HEK293 (cell line): ENCODE data around the gene APBA1.

Source experiments
- CTCF ChIA-PET: fragments of 350-600 bp; formaldehyde crosslinking; extraction: SDS; loops from one replicate; lab custom pipeline; 2021; ENCODE audit warnings: antibody characterized with exemption; lab: Yijun Ruan, JAX
- POLR2A ChIA-PET: fragments of 300-600 bp; formaldehyde crosslinking; extraction: SDS; loops from one replicate; lab custom pipeline; 2020; ENCODE audit warnings: antibody characterized with exemption, inconsistent platforms; lab: Yijun Ruan, JAX
- H3K27ac ChIP-seq: fragments of 200-500 bp; sonication (Bioruptor generic); 2 replicates; pipeline ENCODE4 v1.5.1; 2014; ENCODE audit warnings: low read depth, low read length, control low read depth, inconsistent platforms; ENCODE audit errors: extremely low read depth
- H3K36me3 ChIP-seq, 2 experiments: fragments of 200-500 bp in 1 of 2; sonication (Bioruptor generic) in 1 of 2; 1 replicate in 1 of 2; 2 replicates in 1 of 2; pipeline ENCODE4 v1.5.1; 2014 to 2017; ENCODE audit warnings: inconsistent platforms in 2 of 2, low read length in 2 of 2; ENCODE audit not compliant: control insufficient read depth in 2 of 2, insufficient read depth in 1 of 2
- H3K4me1 ChIP-seq: fragments of 200-500 bp; sonication (Bioruptor generic); 2 replicates; pipeline ENCODE4 v1.5.1; 2014; ENCODE audit warnings: mild to moderate bottlenecking, low read length, inconsistent platforms; ENCODE audit not compliant: control insufficient read depth, insufficient read depth
- H3K4me3 ChIP-seq: 2 replicates; pipeline ENCODE4 v1.5.1; 2011; ENCODE audit warnings: low read depth, mild to moderate bottlenecking, control low read depth, low read length, moderate library complexity
- H3K9me3 ChIP-seq: fragments of 200-500 bp; sonication (Bioruptor generic); 2 replicates; pipeline ENCODE4 v1.5.1; 2014; ENCODE audit warnings: low read depth, low read length, inconsistent platforms; ENCODE audit not compliant: control insufficient read depth, insufficient read depth
- EGR2 ChIP-seq: fragments of 450-650 bp; formaldehyde crosslinking; IDR thresholded peaks from 2 replicates; pipeline ENCODE4 v1.5.1; 2016; ENCODE audit warnings: low read depth, missing biosample characterization, missing genetic modification characterization
- FEZF1 ChIP-seq: fragments of 450-650 bp; formaldehyde crosslinking; IDR thresholded peaks from 2 replicates; pipeline ENCODE4 v1.5.1; 2016; ENCODE audit warnings: missing biosample characterization, missing genetic modification characterization
- HOXC10 ChIP-seq: sonication (generic); formaldehyde crosslinking; IDR thresholded peaks from 2 replicates; pipeline ENCODE4 v1.8.1; 2023; ENCODE audit warnings: mild to moderate bottlenecking, missing genetic modification reagents
- KLF16 ChIP-seq: fragments of 450-650 bp; formaldehyde crosslinking; IDR thresholded peaks from 2 replicates; pipeline ENCODE4 v1.5.1; 2017; ENCODE audit warnings: missing biosample characterization, missing genetic modification characterization
- MZF1 ChIP-seq: fragments of 450-650 bp; formaldehyde crosslinking; IDR thresholded peaks from 2 replicates; pipeline ENCODE4 v1.5.1; 2017; ENCODE audit warnings: missing biosample characterization, missing genetic modification characterization, borderline replicate concordance
- PRDM1 ChIP-seq: fragments of 450-650 bp; formaldehyde crosslinking; IDR thresholded peaks from 2 replicates; pipeline ENCODE4; 2016; ENCODE audit warnings: missing biosample characterization, missing genetic modification characterization
- SETDB1 ChIP-seq: IDR thresholded peaks from one replicate; pipeline ENCODE4 v1.6.1; 2017; ENCODE audit warnings: mild to moderate bottlenecking, low read length, moderate library complexity, mixed read lengths; ENCODE audit not compliant: insufficient read length
- SP3 ChIP-seq: fragments of 450-650 bp; formaldehyde crosslinking; IDR thresholded peaks from 2 replicates; pipeline ENCODE4 v1.5.1; 2016; ENCODE audit warnings: missing biosample characterization, missing genetic modification characterization
- WT1 ChIP-seq: fragments of 450-650 bp; formaldehyde crosslinking; IDR thresholded peaks from 2 replicates; pipeline ENCODE4 v1.5.1; 2016; ENCODE audit warnings: missing biosample characterization, missing genetic modification characterization
- ZBTB1 ChIP-seq: fragments of 450-650 bp; formaldehyde crosslinking; IDR thresholded peaks from 2 replicates; pipeline ENCODE4 v1.5.1; 2016; ENCODE audit warnings: missing biosample characterization, missing genetic modification characterization
- ZBTB8A ChIP-seq: fragments of 450-650 bp; formaldehyde crosslinking; IDR thresholded peaks from 2 replicates; pipeline ENCODE4 v1.5.1; 2016; ENCODE audit warnings: missing biosample characterization, missing genetic modification characterization
- ZFP37 ChIP-seq: fragments of 450-650 bp; formaldehyde crosslinking; IDR thresholded peaks from 2 replicates; pipeline ENCODE4 v1.5.1; 2016; ENCODE audit warnings: missing biosample characterization, missing genetic modification characterization
- ZNF112 ChIP-seq: fragments of 450-650 bp; formaldehyde crosslinking; IDR thresholded peaks from 2 replicates; pipeline ENCODE4 v1.5.0; 2017; ENCODE audit warnings: missing biosample characterization, missing genetic modification characterization
- ZNF140 ChIP-seq: fragments of 450-650 bp; formaldehyde crosslinking; IDR thresholded peaks from 2 replicates; pipeline ENCODE4 v1.5.1; 2016; ENCODE audit warnings: missing biosample characterization, missing genetic modification characterization
- ZNF155 ChIP-seq: fragments of 450-650 bp; formaldehyde crosslinking; IDR thresholded peaks from 2 replicates; pipeline ENCODE4 v1.5.1; 2016; ENCODE audit warnings: missing biosample characterization, missing genetic modification characterization
- ZNF202 ChIP-seq: fragments of 450-650 bp; formaldehyde crosslinking; IDR thresholded peaks from 2 replicates; pipeline ENCODE4 v1.5.1; 2016; ENCODE audit warnings: missing biosample characterization, missing genetic modification characterization, borderline replicate concordance
- ZNF274 ChIP-seq, 2 experiments: fragments of 200-500 bp in 1 of 2; fragments of 450-650 bp in 1 of 2; sonication (Bioruptor generic) in 1 of 2; formaldehyde crosslinking in 1 of 2; IDR thresholded peaks; 2 replicates each; pipeline versions ENCODE4 v1.5.1 to v1.6.1; 2014 to 2016; ENCODE audit warnings: borderline replicate concordance in 1 of 2, inconsistent platforms in 1 of 2, low read length in 1 of 2, missing biosample characterization in 1 of 2, missing genetic modification characterization in 1 of 2
- ZNF335 ChIP-seq: fragments of 450-650 bp; formaldehyde crosslinking; conservative IDR thresholded peaks from 2 replicates; pipeline ENCODE4 v1.5.1; 2016; ENCODE audit warnings: missing biosample characterization, missing genetic modification characterization
- ZNF423 ChIP-seq: fragments of 450-650 bp; formaldehyde crosslinking; IDR thresholded peaks from 2 replicates; pipeline ENCODE4 v1.5.1; 2016; ENCODE audit warnings: missing biosample characterization, missing genetic modification characterization
- ZNF677 ChIP-seq: fragments of 450-650 bp; IDR thresholded peaks from 2 replicates; pipeline ENCODE4 v1.5.0; 2018; ENCODE audit warnings: missing biosample characterization, mild to moderate bottlenecking, missing genetic modification characterization, moderate library complexity
- ZNF76 ChIP-seq: fragments of 450-650 bp; formaldehyde crosslinking; IDR thresholded peaks from 2 replicates; pipeline ENCODE4; 2016; ENCODE audit warnings: low read depth, missing biosample characterization, missing genetic modification characterization, borderline replicate concordance
- ZNF776 ChIP-seq: fragments of 450-650 bp; formaldehyde crosslinking; IDR thresholded peaks from 2 replicates; pipeline ENCODE4 v1.5.0; 2017; ENCODE audit warnings: missing biosample characterization, missing genetic modification characterization, borderline replicate concordance
- ZNF791 ChIP-seq: fragments of 450-650 bp; formaldehyde crosslinking; IDR thresholded peaks from 2 replicates; pipeline ENCODE4 v1.5.1; 2016; ENCODE audit warnings: missing biosample characterization, missing genetic modification characterization
- ZNF843 ChIP-seq: fragments of 450-650 bp; formaldehyde crosslinking; IDR thresholded peaks from 2 replicates; pipeline ENCODE4 v1.5.1; 2016; ENCODE audit warnings: missing biosample characterization, missing genetic modification characterization
- TF ChIP-seq, protein P1 (sequence below): fragments of 450-650 bp; formaldehyde crosslinking; IDR thresholded peaks from 2 replicates; pipeline ENCODE4 v1.5.1; 2017; ENCODE audit warnings: missing biosample characterization, missing genetic modification characterization
- TF ChIP-seq, protein P2 (sequence below): fragments of 450-650 bp; formaldehyde crosslinking; IDR thresholded peaks from 2 replicates; pipeline ENCODE4 v1.5.1; 2017; ENCODE audit warnings: missing biosample characterization, missing genetic modification characterization
- TF ChIP-seq, protein P3 (sequence below): fragments of 450-650 bp; formaldehyde crosslinking; IDR thresholded peaks from 2 replicates; pipeline ENCODE4 v1.5.1; 2016; ENCODE audit warnings: missing biosample characterization, missing genetic modification characterization
- TF ChIP-seq, protein P4 (sequence below): fragments of 450-650 bp; formaldehyde crosslinking; IDR thresholded peaks from 2 replicates; pipeline ENCODE4 v1.5.1; 2016; ENCODE audit warnings: missing biosample characterization, missing genetic modification characterization

The APBA1 gene

DNA sequence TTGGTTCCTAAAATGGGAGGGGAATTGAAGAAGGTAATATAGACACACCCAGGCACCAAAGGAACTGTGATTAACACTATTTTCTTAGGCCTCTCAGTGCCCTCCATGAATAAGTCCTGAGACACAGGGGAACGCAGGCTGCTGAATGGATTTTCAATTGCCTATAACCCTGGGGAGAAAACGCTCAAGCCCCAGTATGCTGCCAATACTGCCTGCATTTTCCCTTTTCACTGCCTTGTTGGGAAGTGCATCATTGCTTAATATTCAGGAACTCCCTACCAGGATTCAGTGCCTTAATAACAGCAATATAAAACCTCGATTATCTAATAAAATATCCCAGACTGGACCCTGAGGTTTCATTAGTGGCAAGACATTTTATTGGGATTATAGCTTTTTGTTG lies 25.4 kb downstream of the APBA1 start (continued):
- no peak for TF ChIP-seq PRDM1 (tag by site-specific recombination)
- TF ChIP-seq FEZF1 (tag by site-specific recombination), result no peak

DNA sequence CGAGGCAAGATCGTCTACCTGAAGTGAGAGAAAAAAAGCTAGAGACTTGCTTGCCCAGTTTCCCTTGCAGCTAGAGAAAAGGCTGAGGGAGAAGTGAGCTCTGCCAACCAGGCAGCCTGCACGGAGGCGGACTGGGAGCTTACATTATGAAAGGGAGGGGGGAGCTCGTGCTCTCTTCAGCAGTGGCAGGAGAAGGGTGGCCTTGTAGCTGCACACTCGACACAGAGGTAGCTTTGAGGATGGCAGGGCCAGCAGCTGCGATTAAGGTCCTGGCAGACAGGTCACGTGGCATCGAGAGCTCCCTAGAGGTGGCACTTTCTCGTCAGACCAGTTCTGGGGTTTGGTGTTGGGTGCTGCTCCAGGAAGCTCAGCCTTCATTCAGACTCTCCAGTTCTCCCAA lies 26.7 kb downstream of the APBA1 start:
- no peak overlapping the region for H3K27ac ChIP-seq
- TF ChIP-seq EGR2 (tag by site-specific recombination) (no peak), ZNF677 (tag by site-specific recombination) (no peak), WT1 (no peak), ZNF112 (tag by site-specific recombination) (no peak), ZNF155 (no peak), ZNF140 (no peak), ZNF274 (IDR thresholded peaks at IDR 0.05; ENCODE audit: low read length) (no peak), ZNF274 (tag by site-specific recombination; IDR thresholded peaks at IDR 0.05; ENCODE audit: borderline replicate concordance) (no peak), ZFP37 (tag by site-specific recombination) (no peak), ZNF202 (tag by site-specific recombination) (no peak), KLF16 (tag by site-specific recombination) (no peak), ZBTB1 (tag by site-specific recombination) (no peak), ZNF791 (no peak)
- TF ChIP-seq, protein P1, sequence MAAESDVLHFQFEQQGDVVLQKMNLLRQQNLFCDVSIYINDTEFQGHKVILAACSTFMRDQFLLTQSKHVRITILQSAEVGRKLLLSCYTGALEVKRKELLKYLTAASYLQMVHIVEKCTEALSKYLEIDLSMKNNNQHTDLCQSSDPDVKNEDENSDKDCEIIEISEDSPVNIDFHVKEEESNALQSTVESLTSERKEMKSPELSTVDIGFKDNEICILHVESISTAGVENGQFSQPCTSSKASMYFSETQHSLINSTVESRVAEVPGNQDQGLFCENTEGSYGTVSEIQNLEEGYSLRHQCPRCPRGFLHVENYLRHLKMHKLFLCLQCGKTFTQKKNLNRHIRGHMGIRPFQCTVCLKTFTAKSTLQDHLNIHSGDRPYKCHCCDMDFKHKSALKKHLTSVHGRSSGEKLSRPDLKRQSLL (tag by site-specific recombination), result no peak
- TF ChIP-seq, protein P2, sequence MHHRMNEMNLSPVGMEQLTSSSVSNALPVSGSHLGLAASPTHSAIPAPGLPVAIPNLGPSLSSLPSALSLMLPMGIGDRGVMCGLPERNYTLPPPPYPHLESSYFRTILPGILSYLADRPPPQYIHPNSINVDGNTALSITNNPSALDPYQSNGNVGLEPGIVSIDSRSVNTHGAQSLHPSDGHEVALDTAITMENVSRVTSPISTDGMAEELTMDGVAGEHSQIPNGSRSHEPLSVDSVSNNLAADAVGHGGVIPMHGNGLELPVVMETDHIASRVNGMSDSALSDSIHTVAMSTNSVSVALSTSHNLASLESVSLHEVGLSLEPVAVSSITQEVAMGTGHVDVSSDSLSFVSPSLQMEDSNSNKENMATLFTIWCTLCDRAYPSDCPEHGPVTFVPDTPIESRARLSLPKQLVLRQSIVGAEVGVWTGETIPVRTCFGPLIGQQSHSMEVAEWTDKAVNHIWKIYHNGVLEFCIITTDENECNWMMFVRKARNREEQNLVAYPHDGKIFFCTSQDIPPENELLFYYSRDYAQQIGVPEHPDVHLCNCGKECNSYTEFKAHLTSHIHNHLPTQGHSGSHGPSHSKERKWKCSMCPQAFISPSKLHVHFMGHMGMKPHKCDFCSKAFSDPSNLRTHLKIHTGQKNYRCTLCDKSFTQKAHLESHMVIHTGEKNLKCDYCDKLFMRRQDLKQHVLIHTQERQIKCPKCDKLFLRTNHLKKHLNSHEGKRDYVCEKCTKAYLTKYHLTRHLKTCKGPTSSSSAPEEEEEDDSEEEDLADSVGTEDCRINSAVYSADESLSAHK (tag by site-specific recombination), result no peak
- no peaks in the 10 kb centered on the region for H3K36me3 ChIP-seq
- ChIA-PET POLR2A (no interaction called here), CTCF (interaction anchor here (0.6 kb wide), 1 partner anchor 80 kb away, joined by 4 read pairs; no protein-coding TSS in a partner anchor)
- H3K9me3 ChIP-seq, result no peaks in the 10 kb centered on the region
- H3K4me3 ChIP-seq, result no peak overlapping the region
- H3K4me1 ChIP-seq, result no peaks in the 10 kb centered on the region

DNA sequence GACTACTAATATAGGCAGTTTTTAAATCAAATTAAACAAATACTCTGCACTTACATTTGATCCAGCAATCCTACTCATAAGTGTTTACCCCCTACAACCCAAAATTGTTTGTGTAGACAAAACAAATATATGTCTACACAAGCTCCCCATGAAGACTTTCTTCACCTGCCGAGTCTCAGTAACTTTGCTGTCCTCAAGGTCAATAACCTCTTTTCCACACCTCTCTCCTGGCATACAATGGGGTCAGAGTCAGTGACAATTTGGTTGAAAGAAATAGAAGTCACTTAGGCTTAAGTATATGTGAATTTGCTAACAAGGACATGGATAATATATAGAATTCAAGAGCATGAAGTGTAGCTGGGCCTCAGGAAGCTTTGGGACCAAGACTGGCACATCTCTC lies 29.1 kb downstream of the APBA1 start:
- ChIA-PET POLR2A (no interaction called here), CTCF (interaction anchor here (0.6 kb wide), 3 partner anchors 15 to 511 kb away, joined by 3 read pairs; no protein-coding TSS in a partner anchor)
- no peak overlapping the region for H3K27ac ChIP-seq
- H3K36me3 ChIP-seq, result no peaks in the 10 kb centered on the region
- no peak overlapping the region for H3K4me3 ChIP-seq
- no peaks in the 10 kb centered on the region for H3K9me3 ChIP-seq
- H3K4me1 ChIP-seq, result no peaks in the 10 kb centered on the region
- no peak for TF ChIP-seq ZNF423 (tag by site-specific recombination)
- TF ChIP-seq ZNF843 (tag by site-specific recombination), result no peak
- TF ChIP-seq MZF1 (tag by site-specific recombination), result no peak
- TF ChIP-seq ZBTB8A (tag by site-specific recombination), result no peak
- no peak for TF ChIP-seq KLF16 (tag by site-specific recombination)
- TF ChIP-seq SETDB1, result no peak
- no peak for TF ChIP-seq SP3 (tag by site-specific recombination)
- no peak for TF ChIP-seq ZNF776 (tag by site-specific recombination)
- no peak for TF ChIP-seq ZNF335
- TF ChIP-seq, protein P3, sequence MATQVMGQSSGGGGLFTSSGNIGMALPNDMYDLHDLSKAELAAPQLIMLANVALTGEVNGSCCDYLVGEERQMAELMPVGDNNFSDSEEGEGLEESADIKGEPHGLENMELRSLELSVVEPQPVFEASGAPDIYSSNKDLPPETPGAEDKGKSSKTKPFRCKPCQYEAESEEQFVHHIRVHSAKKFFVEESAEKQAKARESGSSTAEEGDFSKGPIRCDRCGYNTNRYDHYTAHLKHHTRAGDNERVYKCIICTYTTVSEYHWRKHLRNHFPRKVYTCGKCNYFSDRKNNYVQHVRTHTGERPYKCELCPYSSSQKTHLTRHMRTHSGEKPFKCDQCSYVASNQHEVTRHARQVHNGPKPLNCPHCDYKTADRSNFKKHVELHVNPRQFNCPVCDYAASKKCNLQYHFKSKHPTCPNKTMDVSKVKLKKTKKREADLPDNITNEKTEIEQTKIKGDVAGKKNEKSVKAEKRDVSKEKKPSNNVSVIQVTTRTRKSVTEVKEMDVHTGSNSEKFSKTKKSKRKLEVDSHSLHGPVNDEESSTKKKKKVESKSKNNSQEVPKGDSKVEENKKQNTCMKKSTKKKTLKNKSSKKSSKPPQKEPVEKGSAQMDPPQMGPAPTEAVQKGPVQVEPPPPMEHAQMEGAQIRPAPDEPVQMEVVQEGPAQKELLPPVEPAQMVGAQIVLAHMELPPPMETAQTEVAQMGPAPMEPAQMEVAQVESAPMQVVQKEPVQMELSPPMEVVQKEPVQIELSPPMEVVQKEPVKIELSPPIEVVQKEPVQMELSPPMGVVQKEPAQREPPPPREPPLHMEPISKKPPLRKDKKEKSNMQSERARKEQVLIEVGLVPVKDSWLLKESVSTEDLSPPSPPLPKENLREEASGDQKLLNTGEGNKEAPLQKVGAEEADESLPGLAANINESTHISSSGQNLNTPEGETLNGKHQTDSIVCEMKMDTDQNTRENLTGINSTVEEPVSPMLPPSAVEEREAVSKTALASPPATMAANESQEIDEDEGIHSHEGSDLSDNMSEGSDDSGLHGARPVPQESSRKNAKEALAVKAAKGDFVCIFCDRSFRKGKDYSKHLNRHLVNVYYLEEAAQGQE (tag by site-specific recombination), result no peak
- TF ChIP-seq HOXC10 (CRISPR knock-in tag), result no peak
- TF ChIP-seq ZNF76 (tag by site-specific recombination), result no peak
- TF ChIP-seq, protein P4, sequence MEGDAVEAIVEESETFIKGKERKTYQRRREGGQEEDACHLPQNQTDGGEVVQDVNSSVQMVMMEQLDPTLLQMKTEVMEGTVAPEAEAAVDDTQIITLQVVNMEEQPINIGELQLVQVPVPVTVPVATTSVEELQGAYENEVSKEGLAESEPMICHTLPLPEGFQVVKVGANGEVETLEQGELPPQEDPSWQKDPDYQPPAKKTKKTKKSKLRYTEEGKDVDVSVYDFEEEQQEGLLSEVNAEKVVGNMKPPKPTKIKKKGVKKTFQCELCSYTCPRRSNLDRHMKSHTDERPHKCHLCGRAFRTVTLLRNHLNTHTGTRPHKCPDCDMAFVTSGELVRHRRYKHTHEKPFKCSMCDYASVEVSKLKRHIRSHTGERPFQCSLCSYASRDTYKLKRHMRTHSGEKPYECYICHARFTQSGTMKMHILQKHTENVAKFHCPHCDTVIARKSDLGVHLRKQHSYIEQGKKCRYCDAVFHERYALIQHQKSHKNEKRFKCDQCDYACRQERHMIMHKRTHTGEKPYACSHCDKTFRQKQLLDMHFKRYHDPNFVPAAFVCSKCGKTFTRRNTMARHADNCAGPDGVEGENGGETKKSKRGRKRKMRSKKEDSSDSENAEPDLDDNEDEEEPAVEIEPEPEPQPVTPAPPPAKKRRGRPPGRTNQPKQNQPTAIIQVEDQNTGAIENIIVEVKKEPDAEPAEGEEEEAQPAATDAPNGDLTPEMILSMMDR (tag by site-specific recombination), result no peak
